AG10803 (cell line): ENCODE measurements around the gene GPC2.

Source experiments
- DNase-seq: peaks from one replicate; pipeline ENCODE4 v3.0.0; 2010; ENCODE audit warnings: low read depth
- H3K4me3 ChIP-seq: 2 replicates; pipeline ENCODE4 v1.5.1; 2011; ENCODE audit warnings: mild to moderate bottlenecking, low read length, control low read depth
- CTCF ChIP-seq: conservative IDR thresholded peaks from 2 replicates; pipeline ENCODE4 v1.5.1; 2011; ENCODE audit warnings: mild to moderate bottlenecking, low read length, control low read depth, inconsistent platforms

GPC2 gene

GRCh38 chr7:100126239-100126930, 50.8 kb downstream of the GPC2 start:
- DNase-seq, result no peak
- TF ChIP-seq CTCF, result no peak
- peak overlapping the region; percentile 93 for H3K4me3 ChIP-seq

- no peak for DNase-seq
- TF ChIP-seq CTCF, result no peak
- no peak overlapping the region for H3K4me3 ChIP-seq
These were observed 52.6 kb downstream of the GPC2 start for GRCh38 chr7:100124301-100125230.

GRCh38 chr7:100122568-100122967, 54.6 kb downstream of the GPC2 start:
- DNase-seq, result no peak
- H3K4me3 ChIP-seq, result no peak overlapping the region
- no peak for TF ChIP-seq CTCF

- no peak for DNase-seq
- no peak overlapping the region for H3K4me3 ChIP-seq
- TF ChIP-seq CTCF, result no peak
These were observed 55.1 kb downstream of the GPC2 start for GRCh38 chr7:100122067-100122466.

- peak overlapping the region; percentile 96 for H3K4me3 ChIP-seq
These were observed 56.5 kb downstream of the GPC2 start for GRCh38 chr7:100120733-100121036.

GRCh38 chr7:100119970-100120732, 57.0 kb downstream of the GPC2 start:
- peak overlapping the region; percentile 96 for H3K4me3 ChIP-seq
- peak; percentile 57 for DNase-seq
- TF ChIP-seq CTCF, result no peak

More at GRCh38 chr7:100120733-100121036, 56.5 kb downstream of the GPC2 start:
- no peak for DNase-seq
- no peak for TF ChIP-seq CTCF
